GM23248 (cell line): ENCODE data around the gene ENTPD8.

Experiments
- EZH2 ChIP-seq: fragments of 200-600 bp; sonication (generic); IDR thresholded peaks from 2 replicates; pipeline ENCODE4 v1.6.1; 2018; ENCODE audit warnings: antibody characterized with exemption, mild to moderate bottlenecking; ENCODE audit not compliant: insufficient read depth, poor library complexity, severe bottlenecking
- EZH2phosphoT487 ChIP-seq: fragments of 200-600 bp; sonication (generic); IDR thresholded peaks from 2 replicates; pipeline ENCODE4 v1.6.1; 2018; ENCODE audit warnings: antibody characterized with exemption, moderate library complexity, mild to moderate bottlenecking, low read depth; ENCODE audit not compliant: insufficient read depth

GRCh38 chr9:137445275-137445807 is 4.2 kb upstream of the ENTPD8 start:
- TF ChIP-seq EZH2 (no peak), EZH2phosphoT487 (no peak)
